Measurements from ENCODE around the gene ASTN2. TPM values are rescaled to one million over a fixed set of nuclear protein-coding genes. Genes with fewer than 3 reads are reported as not detected.

The ASTN2 gene
- polyA plus RNA-seq, 1 donor from 2014 or later, result 6.8 TPM

DNA sequence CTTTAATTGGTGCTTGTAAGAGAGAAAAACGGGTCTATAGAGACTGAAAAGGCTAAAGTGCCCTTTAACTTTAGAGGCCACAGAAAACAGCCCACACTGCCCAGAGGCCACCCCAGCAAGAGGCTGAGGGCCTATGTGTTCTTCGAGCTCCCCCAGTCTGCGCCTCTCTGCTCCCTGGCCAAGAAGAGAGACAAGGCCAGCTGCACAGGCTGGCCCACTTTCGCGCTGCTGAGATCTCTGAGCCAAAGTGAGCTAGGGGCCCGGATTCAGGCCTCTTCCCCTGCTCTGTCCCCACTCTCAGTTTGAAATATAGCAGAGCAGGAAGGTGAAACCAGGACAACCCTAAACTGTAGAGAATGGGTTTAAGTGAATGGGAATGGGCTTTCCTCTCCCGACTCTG, 859.7 kb downstream of the ASTN2 start:
- H3K9me3 ChIP-seq (ENCODE audit: low read length), result no peaks in the 10 kb centered on the region
- H3K4me2 ChIP-seq (ENCODE audit: low read length), result no peak overlapping the region
- H2AFZ ChIP-seq (ENCODE audit: low read depth, low read length), result no peak overlapping the region
- TF ChIP-seq TAF1 (IDR thresholded peaks at IDR 0.05; ENCODE audit: low read depth) (no peak), RAD21 (conservative IDR thresholded peaks at IDR 0.05) (no peak), POLR2AphosphoS5 (IDR thresholded peaks at IDR 0.05) (no peak), MXI1 (conservative IDR thresholded peaks at IDR 0.05; ENCODE audit: poor library complexity, severe bottlenecking) (no peak), SMC3 (conservative IDR thresholded peaks at IDR 0.05; ENCODE audit: poor library complexity) (no peak), EZH2 (IDR thresholded peaks at IDR 0.05; ENCODE audit: borderline replicate concordance, insufficient read depth, low read length, poor library complexity, severe bottlenecking) (no peak), EP300 (conservative IDR thresholded peaks at IDR 0.05; ENCODE audit: poor library complexity, severe bottlenecking) (no peak)
- TF ChIP-seq, protein P1, sequence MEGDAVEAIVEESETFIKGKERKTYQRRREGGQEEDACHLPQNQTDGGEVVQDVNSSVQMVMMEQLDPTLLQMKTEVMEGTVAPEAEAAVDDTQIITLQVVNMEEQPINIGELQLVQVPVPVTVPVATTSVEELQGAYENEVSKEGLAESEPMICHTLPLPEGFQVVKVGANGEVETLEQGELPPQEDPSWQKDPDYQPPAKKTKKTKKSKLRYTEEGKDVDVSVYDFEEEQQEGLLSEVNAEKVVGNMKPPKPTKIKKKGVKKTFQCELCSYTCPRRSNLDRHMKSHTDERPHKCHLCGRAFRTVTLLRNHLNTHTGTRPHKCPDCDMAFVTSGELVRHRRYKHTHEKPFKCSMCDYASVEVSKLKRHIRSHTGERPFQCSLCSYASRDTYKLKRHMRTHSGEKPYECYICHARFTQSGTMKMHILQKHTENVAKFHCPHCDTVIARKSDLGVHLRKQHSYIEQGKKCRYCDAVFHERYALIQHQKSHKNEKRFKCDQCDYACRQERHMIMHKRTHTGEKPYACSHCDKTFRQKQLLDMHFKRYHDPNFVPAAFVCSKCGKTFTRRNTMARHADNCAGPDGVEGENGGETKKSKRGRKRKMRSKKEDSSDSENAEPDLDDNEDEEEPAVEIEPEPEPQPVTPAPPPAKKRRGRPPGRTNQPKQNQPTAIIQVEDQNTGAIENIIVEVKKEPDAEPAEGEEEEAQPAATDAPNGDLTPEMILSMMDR (IDR thresholded peaks at IDR 0.05; ENCODE audit: poor library complexity, severe bottlenecking), result no peak
- TF ChIP-seq, protein P2, sequence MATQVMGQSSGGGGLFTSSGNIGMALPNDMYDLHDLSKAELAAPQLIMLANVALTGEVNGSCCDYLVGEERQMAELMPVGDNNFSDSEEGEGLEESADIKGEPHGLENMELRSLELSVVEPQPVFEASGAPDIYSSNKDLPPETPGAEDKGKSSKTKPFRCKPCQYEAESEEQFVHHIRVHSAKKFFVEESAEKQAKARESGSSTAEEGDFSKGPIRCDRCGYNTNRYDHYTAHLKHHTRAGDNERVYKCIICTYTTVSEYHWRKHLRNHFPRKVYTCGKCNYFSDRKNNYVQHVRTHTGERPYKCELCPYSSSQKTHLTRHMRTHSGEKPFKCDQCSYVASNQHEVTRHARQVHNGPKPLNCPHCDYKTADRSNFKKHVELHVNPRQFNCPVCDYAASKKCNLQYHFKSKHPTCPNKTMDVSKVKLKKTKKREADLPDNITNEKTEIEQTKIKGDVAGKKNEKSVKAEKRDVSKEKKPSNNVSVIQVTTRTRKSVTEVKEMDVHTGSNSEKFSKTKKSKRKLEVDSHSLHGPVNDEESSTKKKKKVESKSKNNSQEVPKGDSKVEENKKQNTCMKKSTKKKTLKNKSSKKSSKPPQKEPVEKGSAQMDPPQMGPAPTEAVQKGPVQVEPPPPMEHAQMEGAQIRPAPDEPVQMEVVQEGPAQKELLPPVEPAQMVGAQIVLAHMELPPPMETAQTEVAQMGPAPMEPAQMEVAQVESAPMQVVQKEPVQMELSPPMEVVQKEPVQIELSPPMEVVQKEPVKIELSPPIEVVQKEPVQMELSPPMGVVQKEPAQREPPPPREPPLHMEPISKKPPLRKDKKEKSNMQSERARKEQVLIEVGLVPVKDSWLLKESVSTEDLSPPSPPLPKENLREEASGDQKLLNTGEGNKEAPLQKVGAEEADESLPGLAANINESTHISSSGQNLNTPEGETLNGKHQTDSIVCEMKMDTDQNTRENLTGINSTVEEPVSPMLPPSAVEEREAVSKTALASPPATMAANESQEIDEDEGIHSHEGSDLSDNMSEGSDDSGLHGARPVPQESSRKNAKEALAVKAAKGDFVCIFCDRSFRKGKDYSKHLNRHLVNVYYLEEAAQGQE (IDR thresholded peaks at IDR 0.05; ENCODE audit: borderline replicate concordance), result no peak
- H3K27ac ChIP-seq (ENCODE audit: low read length), result no peak overlapping the region
- H3K4me3 ChIP-seq (ENCODE audit: low read length), result no peak overlapping the region
- H3F3A ChIP-seq (ENCODE audit: insufficient read depth, low read length, poor library complexity, severe bottlenecking), result no peaks in the 10 kb centered on the region
- no peak overlapping the region for H3K9ac ChIP-seq (ENCODE audit: low read length)
- H3K36me3 ChIP-seq (ENCODE audit: insufficient read depth, low read length), result no peaks in the 10 kb centered on the region
- no peaks in the 10 kb centered on the region for H3K9me2 ChIP-seq (ENCODE audit: insufficient read depth, low read length)
- H3K79me2 ChIP-seq (replicated peaks; ENCODE audit: insufficient read depth, low read length), result no peaks in the 10 kb centered on the region
- no peaks in the 10 kb centered on the region for H4K20me1 ChIP-seq (ENCODE audit: insufficient read depth)
- no peaks in the 10 kb centered on the region for H3K27me3 ChIP-seq (ENCODE audit: insufficient read depth, low read depth, low read length)

DNA sequence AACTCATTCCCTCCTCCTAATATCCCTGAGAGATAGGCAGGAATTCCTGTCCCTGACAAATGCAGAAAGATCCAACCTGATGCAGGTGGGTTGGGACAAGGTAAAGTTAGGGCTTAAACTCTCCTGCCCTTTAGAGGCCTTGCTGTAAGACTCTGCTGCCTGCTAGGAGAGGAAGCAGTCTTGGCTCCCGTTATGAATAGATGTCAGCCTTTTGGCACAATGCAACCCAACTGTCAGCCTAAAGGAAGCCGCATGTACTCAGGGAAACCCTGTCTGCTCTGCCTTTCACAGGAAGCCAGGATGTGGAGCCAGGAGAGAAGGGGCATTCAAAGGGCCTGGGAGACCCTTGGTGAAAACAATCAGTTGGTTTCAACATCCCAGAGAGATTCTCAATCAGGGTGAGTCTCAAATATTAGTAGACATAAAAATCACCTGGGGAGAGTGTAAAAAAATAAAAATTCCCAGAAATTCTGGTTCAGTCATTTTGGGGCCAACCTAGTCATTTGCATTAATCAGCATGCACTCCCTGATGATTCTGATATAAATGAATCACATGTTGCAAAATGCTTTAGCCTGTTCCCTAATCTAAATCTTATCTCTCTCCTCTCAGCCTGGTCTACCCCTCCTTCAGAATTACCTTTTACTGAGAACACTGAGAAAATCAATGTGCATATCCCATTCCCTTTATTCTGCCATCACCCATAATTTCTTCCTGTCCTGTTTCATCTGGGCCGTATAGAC, 864.0 kb downstream of the ASTN2 start:
- no peak overlapping the region for H3K9ac ChIP-seq (ENCODE audit: low read length)
- TF ChIP-seq, protein P1 (IDR thresholded peaks at IDR 0.05; ENCODE audit: poor library complexity, severe bottlenecking), result no peak
- TF ChIP-seq RAD21 (conservative IDR thresholded peaks at IDR 0.05) (no peak), POLR2AphosphoS5 (IDR thresholded peaks at IDR 0.05) (no peak), SMC3 (conservative IDR thresholded peaks at IDR 0.05; ENCODE audit: poor library complexity) (no peak), EZH2 (IDR thresholded peaks at IDR 0.05; ENCODE audit: borderline replicate concordance, insufficient read depth, low read length, poor library complexity, severe bottlenecking) (no peak), MXI1 (conservative IDR thresholded peaks at IDR 0.05; ENCODE audit: poor library complexity, severe bottlenecking) (no peak), EP300 (conservative IDR thresholded peaks at IDR 0.05; ENCODE audit: poor library complexity, severe bottlenecking) (no peak), TAF1 (IDR thresholded peaks at IDR 0.05; ENCODE audit: low read depth) (no peak)
- TF ChIP-seq, protein P2 (IDR thresholded peaks at IDR 0.05; ENCODE audit: borderline replicate concordance), result no peak
- no peaks in the 10 kb centered on the region for H4K20me1 ChIP-seq (ENCODE audit: insufficient read depth)
- no peaks in the 10 kb centered on the region for H3F3A ChIP-seq (ENCODE audit: insufficient read depth, low read length, poor library complexity, severe bottlenecking)
- no peaks in the 10 kb centered on the region for H3K36me3 ChIP-seq (ENCODE audit: insufficient read depth, low read length)
- H3K4me2 ChIP-seq (ENCODE audit: low read length), result no peak overlapping the region
- H3K27me3 ChIP-seq (ENCODE audit: insufficient read depth, low read depth, low read length), result no peaks in the 10 kb centered on the region
- H3K4me3 ChIP-seq (ENCODE audit: low read length), result no peak overlapping the region
- no peaks in the 10 kb centered on the region for H3K9me3 ChIP-seq (ENCODE audit: low read length)
- no peak overlapping the region for H2AFZ ChIP-seq (ENCODE audit: low read depth, low read length)
- no peaks in the 10 kb centered on the region for H3K79me2 ChIP-seq (replicated peaks; ENCODE audit: insufficient read depth, low read length)
- H3K27ac ChIP-seq (ENCODE audit: low read length), result no peak overlapping the region
- no peaks in the 10 kb centered on the region for H3K9me2 ChIP-seq (ENCODE audit: insufficient read depth, low read length)
